GM18505 (cell line): ENCODE data around the gene DYRK4.

Experiments used
- ATAC-seq: cut with Tn5 transposase; IDR thresholded peaks from one replicate; pipeline ENCODE4 v1.9.1; 2021; ENCODE audit not compliant: unreplicated experiment
- POLR2A ChIP-seq: IDR thresholded peaks from 4 replicates; pipeline ENCODE4 v1.6.1; 2011; ENCODE audit warnings: borderline replicate concordance; ENCODE audit not compliant: insufficient read depth, insufficient read length; ENCODE audit errors: extremely low read depth

The DYRK4 gene

GRCh38 chr12:4580281-4580688 is 18.3 kb downstream of the DYRK4 start:
- ATAC-seq = no peak
- TF ChIP-seq POLR2A = no peak

- no peak for ATAC-seq
- no peak for TF ChIP-seq POLR2A
Observed at GRCh38 chr12:4584281-4584680, 22.3 kb downstream of the DYRK4 start.

- no peak for ATAC-seq
- no peak for TF ChIP-seq POLR2A
Observed at GRCh38 chr12:4584896-4585295, 22.9 kb downstream of the DYRK4 start.

- ATAC-seq = no peak
- TF ChIP-seq POLR2A = no peak
Observed at GRCh38 chr12:4586500-4586899, 24.5 kb downstream of the DYRK4 start.

- TF ChIP-seq POLR2A = no peak
- no peak for ATAC-seq
Observed at GRCh38 chr12:4587108-4587507, 25.1 kb downstream of the DYRK4 start.

- ATAC-seq = no peak
- TF ChIP-seq POLR2A = no peak
Observed at GRCh38 chr12:4588916-4589315, 26.9 kb downstream of the DYRK4 start.

- no peak for ATAC-seq
- TF ChIP-seq POLR2A = no peak
Observed at GRCh38 chr12:4589941-4590340, 27.9 kb downstream of the DYRK4 start.

- ATAC-seq = no peak
- no peak for TF ChIP-seq POLR2A
Observed at GRCh38 chr12:4591180-4591687, 29.2 kb downstream of the DYRK4 start.

- TF ChIP-seq POLR2A = no peak
Observed at GRCh38 chr12:4595881-4596280, 33.9 kb downstream of the DYRK4 start.

GRCh38 chr12:4603421-4603820 is 41.4 kb downstream of the DYRK4 start:
- TF ChIP-seq POLR2A = no peak
- ATAC-seq = no peak

More at GRCh38 chr12:4595881-4596280, 33.9 kb downstream of the DYRK4 start:
- ATAC-seq = no peak

- TF ChIP-seq POLR2A = no peak
- ATAC-seq = no peak
Observed at GRCh38 chr12:4603946-4604345, 41.9 kb downstream of the DYRK4 start.

- peak; percentile 89 for ATAC-seq
- peak; percentile 75 for TF ChIP-seq POLR2A
Observed at GRCh38 chr12:4604684-4605193, 42.7 kb downstream of the DYRK4 start.

- ATAC-seq = no peak
- no peak for TF ChIP-seq POLR2A
Observed at GRCh38 chr12:4607056-4607455, 45.0 kb downstream of the DYRK4 start.

- ATAC-seq = no peak
- TF ChIP-seq POLR2A = no peak
Observed at GRCh38 chr12:4609071-4609470, 47.1 kb downstream of the DYRK4 start.

GRCh38 chr12:4610481-4610880 is 48.5 kb downstream of the DYRK4 start:
- TF ChIP-seq POLR2A = no peak
- ATAC-seq = no peak
